Stimulated activated CD4-positive, alpha-beta T cell treated with anti-CD3 and anti-CD28 coated beads, Interleukin-12 subunit alpha, Interleukin-12 subunit beta, amount 100 ng/mL, for 24 hours (primary cell): ENCODE data around the gene EEPD1.
"Not testable (repeated sequence)": the region's sequence is repeated elsewhere in the genome, so short reads cannot be mapped to it uniquely, and the experiment has no call there.

Experiments used
- DNase-seq, 2 experiments: peaks; one replicate each; pipeline ENCODE4 v3.0.0-alpha.2; 2020; ENCODE audit warnings: low read depth in 2 of 2

The EEPD1 gene

GRCh38 chr7:36152756-36153570 lies at the start of gene EEPD1:
Gene EEPD1 (plus strand): TSS chr7:36153254. CDS start chr7:36154325, 1,071 bp downstream.
- peak; percentile 99 for DNase-seq

GRCh38 chr7:36103837-36104561 lies 49.1 kb upstream of the EEPD1 start:
- no peak for DNase-seq

DNA sequence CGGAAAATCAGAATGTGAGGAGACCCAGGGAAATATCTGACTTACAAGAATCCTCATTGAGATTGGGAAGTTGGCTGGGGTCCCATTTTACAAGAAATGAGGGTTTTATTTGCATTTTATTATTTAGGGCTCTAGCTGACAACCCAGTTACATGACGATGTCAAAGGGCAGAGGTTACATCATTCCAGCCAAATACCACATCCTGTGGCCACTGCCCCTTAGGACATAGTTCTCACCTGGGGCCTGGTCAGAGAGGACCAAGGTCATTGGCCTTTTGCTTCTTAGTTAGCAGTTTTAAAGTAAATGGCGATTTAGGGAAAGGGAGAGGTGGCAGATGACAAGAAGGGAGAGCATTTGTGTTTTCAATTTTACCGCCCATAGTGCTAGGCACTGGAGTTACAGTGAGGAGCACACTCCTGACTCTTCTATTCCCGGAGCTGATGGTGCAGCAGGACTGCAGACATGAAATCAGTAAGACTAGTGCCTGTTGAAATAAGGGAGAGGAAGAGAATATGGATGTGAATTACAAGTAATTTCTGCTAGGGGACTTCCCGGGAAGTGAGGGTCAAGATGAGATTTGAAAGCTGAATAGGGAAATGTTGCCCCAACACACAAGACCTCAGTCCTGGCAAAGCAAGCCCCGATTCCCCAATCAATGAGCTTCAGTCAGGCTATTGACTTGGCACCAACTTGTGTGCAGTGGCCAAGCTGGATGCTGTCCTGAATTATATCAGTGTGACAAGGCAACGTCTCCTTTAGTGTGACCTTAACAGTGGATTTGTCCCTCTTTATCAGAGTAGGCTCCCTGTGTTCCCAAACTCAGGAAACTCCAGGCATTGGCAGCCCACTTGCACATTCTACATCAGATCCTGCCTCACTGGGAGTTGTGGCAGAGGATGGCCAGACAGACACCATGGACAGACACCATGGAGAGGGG lies 45.8 kb upstream of the EEPD1 start:
- not testable (repeated sequence) for DNase-seq

DNA sequence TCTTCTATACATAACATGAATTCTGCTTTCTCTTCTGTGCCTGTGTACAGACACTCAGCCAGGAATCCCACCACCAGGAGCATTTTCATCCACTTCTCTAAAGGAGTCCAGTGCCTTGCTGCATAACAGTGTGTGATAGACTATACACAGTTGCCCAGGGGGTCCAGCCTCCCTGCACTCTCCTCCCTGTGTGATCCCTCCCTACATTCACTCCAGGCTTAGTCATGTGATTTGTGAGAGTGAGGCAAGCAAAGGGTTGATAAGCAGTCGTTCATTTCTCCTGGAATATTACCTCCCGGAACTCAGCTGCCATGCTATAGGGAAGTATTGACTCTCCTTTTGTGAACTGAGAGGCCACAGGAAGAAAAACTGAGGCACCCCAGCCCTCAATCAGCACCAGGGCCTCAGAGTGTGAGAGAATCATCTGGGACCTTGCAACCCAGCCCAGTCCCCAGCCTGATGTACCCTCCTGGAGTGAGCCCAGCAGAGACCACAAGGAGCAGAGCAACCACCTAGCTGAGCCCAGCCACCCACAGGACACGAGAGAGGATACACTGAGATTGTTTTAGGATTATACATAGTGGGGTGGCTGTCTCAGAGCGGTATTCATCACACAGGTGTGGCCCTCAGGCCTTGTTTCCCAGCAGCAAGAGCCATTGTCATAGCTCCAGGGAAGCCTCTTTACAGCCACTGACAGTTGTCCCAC lies 45.0 kb upstream of the EEPD1 start:
- DNase-seq = no peak

GRCh38 chr7:36109013-36109627 lies 43.9 kb upstream of the EEPD1 start:
- DNase-seq = no peak

- DNase-seq = no peak
These were observed 42.5 kb upstream of the EEPD1 start for GRCh38 chr7:36110584-36110983.

GRCh38 chr7:36112969-36113368 lies 40.1 kb upstream of the EEPD1 start:
- DNase-seq = no peak

GRCh38 chr7:36114355-36114754 lies 38.7 kb upstream of the EEPD1 start:
- no peak for DNase-seq

GRCh38 chr7:36115448-36116321 lies 37.4 kb upstream of the EEPD1 start:
- DNase-seq = peak; percentile 68 to 87

DNA sequence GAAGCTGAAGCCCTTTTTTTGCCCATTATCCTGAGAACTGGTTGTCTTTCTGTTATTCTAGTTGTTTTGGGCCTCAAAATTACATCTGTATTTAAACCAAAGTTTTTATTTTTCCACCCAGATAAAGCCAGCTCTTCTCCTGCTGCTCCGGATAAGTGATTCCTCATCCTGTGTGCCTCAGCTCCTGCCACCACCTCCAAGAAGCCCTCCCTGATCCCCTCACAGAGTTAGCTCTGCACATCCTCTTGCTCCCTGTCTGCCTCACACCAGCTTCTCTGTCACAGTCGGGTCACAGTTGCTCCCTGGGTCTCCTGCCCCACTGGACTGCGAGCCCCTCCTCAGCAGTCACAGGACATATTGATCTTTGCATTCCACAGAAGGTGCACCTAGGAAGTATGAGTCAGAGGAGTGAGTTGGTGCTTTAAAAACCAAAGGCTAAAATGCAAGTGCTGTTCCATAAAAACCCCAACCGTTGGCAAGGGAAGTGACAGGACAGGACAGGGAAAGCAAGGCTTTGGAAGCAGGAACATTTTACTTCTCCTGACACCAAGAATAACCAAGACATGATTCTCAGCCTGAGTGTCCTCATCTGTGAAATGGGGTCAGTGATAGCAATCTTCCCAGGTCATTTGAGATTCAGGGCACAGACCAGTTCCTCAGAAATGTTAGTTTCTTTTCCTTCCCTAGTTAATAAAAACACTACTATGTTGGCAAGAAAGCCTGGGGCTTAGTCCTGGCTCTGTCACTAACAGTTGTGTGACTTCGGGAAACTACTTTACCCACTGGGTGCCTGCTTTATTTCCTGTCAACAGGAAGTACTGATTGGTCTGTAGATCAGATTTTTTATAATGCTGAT lies 36.5 kb upstream of the EEPD1 start:
- DNase-seq = no peak

DNA sequence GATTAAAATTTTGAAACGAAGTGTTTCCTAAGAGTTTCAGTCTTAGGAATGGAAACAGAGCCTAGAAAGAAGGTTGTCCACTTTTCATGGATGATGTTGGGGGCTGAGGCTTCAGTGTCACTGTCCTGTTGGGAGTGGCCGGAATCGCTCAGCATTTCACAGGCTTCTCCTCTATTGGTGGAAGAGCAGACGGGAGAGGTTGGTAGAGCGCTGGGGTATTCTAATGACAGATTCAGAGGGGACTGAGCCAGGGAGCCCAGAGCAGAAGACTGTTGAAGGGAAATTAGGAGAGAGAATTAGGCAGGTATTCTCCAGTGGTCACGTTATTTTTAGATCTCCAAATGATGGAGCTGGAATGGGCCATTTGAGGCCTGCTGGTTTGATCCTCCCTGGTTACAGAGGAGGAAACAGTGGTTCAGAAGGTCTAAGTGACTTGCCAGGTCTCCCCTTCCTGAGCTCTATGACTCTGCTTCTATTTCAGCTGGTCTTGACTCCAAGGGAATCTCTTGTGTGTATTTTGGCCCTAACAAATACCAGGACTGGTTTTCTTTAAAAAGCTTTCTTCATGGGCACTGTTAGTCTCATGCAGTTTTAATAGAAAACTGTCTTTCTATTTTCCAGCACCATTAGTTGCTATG lies 35.7 kb upstream of the EEPD1 start:
- DNase-seq = no peak

- no peak for DNase-seq
These were observed 34.7 kb upstream of the EEPD1 start for GRCh38 chr7:36118344-36118743.

DNA sequence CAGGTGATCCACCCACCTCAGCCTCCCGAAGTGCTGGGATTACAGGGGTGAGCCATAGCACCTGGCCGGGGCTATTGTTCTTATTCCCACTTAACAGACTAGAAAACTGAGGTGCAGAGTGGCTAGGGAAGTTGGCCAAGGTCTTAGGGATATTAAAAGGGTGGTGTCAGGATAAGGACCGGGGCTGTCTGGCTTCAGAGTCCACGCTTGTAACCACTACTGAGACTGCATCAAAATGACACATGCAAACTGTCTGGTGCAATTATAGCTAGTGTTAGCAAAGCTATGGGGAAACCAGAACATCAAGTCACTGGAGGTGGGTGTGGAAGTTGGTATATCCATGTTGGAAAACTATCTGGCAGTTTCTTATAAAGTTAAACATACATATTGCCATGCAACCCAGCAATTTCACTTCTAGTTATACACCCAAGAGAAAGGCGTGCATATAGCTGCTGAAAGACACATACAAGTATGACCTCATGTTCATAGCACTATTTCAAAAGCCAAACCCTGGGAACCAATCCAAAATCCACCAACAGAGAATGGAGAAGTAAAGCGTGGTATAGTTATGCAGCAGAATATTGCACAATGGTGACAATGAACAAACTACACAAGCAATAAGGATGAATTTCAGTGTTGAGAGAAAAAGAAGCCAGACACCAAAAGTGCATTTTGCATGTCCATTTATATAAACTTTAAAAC lies 33.9 kb upstream of the EEPD1 start:
- no peak for DNase-seq

DNA sequence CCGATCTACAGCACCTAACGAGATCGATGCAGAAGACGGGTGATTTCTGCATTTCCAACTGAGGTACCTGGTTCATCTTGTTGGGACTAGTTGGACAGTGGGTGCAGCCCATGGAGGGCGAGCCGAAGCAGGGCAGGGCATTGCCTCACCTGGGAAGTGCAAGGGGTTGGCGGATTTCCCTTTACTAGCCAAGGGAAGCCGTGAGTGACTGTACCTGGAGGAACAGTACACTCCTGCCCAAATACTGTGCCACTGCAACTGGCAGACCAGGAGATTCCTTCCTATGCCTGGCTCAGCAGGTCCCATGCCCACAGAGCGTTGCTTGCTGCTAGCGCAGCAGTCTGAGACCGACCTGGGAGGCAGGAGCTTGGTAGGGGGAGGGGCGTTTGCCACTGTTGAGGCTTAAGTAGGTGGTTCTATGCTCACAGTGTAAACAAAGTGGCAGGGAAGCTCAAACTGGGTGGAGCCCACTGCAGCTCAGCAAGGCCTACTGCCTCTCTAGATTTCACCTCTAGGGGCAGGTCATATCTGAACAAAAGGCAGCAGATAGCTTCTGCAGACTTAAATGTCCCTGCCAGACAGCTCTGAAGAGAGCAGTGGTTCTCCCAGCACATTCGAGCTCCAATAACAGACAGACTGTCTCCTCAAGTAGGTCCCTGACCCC lies 32.9 kb upstream of the EEPD1 start:
- not testable (repeated sequence) for DNase-seq

GRCh38 chr7:36125630-36126029 lies 27.4 kb upstream of the EEPD1 start:
- DNase-seq = not testable (repeated sequence)

DNA sequence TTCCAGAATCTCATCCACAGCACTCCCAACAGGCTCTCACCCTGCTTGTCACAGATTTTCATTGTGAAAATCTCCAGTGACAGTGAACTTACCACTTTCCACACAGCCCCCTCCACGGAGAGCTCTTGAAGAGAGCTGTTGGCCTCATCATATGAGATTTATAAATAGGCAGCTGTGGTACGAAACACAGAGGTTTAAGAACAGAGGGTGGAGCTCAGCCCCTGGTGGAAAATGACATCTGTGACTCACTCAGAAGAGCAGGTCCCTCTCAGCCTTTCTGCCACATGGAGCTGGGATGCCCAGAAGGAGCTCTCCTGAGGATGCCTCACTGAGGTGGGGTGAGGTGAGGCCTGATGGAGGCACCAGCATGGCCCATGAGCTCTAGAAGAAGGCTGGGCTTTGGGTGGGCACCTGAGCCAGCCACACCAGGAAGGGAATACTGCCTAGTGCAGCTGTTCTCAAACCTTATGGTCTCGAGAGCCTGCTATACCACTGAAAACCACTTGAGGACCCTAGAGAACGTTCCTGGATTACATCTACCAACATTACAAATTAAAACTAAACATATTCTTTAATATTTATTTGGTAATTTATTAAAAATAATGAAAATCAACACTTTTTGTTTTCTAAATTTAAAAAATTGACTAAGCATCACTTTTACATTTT lies 25.8 kb upstream of the EEPD1 start:
- DNase-seq = no peak
